Mammary epithelial cell (primary cell): ENCODE results near the gene NUP155.

ENCODE experiments used
- EZH2 ChIP-seq: IDR thresholded peaks from 2 replicates; pipeline ENCODE4 v1.6.1; 2012; ENCODE audit warnings: low read length, inconsistent platforms, borderline replicate concordance
- TF ChIP-seq, protein P1 (sequence below), 2 donors: IDR thresholded peaks in 1 of 2; conservative IDR thresholded peaks in 1 of 2; 2 replicates each; pipeline ENCODE4 v1.5.1; 2011 to 2012; ENCODE audit warnings: inconsistent platforms in 2 of 2, low read length in 2 of 2, mild to moderate bottlenecking in 2 of 2, control low read depth in 1 of 2, low read depth in 1 of 2; ENCODE audit not compliant: insufficient read depth in 1 of 2; ENCODE audit errors: extremely low read depth in 1 of 2

DNA sequence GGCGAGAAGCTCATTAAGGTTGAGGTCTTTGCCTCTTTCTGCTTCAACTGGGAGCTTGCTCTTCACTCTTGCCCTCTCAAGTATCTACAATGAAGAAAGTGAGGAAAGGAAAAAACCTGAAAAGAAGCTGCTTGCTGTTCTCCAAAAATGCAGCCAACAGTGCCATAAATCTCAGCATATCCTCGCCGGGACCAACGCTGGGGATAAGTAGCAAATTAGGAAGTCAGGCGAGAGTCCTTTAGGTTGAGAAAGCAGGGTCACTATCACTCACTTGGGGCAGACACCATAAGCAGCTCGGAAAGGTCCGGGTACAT is 399 bp downstream of the NUP155 start:
- TF ChIP-seq, protein P1, sequence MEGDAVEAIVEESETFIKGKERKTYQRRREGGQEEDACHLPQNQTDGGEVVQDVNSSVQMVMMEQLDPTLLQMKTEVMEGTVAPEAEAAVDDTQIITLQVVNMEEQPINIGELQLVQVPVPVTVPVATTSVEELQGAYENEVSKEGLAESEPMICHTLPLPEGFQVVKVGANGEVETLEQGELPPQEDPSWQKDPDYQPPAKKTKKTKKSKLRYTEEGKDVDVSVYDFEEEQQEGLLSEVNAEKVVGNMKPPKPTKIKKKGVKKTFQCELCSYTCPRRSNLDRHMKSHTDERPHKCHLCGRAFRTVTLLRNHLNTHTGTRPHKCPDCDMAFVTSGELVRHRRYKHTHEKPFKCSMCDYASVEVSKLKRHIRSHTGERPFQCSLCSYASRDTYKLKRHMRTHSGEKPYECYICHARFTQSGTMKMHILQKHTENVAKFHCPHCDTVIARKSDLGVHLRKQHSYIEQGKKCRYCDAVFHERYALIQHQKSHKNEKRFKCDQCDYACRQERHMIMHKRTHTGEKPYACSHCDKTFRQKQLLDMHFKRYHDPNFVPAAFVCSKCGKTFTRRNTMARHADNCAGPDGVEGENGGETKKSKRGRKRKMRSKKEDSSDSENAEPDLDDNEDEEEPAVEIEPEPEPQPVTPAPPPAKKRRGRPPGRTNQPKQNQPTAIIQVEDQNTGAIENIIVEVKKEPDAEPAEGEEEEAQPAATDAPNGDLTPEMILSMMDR (conservative IDR thresholded peaks at IDR 0.05 in 1 of 2, IDR thresholded peaks at IDR 0.05 in 1 of 2; ENCODE audit: extremely low read depth in 1 of 2, insufficient read depth in 1 of 2, low read depth in 1 of 2, low read length in 2 of 2), result no peak
- no peak for TF ChIP-seq EZH2
